K562 (cell line): ENCODE data around the gene TLR2. TPM values are rescaled to one million over a fixed set of nuclear protein-coding genes. Genes with fewer than 3 reads are reported as not detected.

Source experiments
- ATAC-seq: fragments of 200-7000 bp; cut with Tn5 transposase; 3 replicates; pipeline ENCODE4 v1.9.1; 2020; ENCODE audit warnings: moderate library complexity
- BruUV-seq: library from RNA; stranded (reverse); fragments of 400-500 nt; replicated peaks from 2 replicates; lab custom pipeline; 2021; lab: Mats Ljungman, UMichigan
- CTCF ChIA-PET: fragments of 300-600 bp; formaldehyde crosslinking; extraction: SDS; loops from one replicate; lab custom pipeline; 2021; ENCODE audit warnings: low intra/inter-chr PET ratio; lab: Yijun Ruan, JAX
- POLR2A ChIA-PET: fragments of 300-600, 350-650 bp; sonication (Branson Sonifier 250); formaldehyde crosslinking; extraction: SDS; loops from one replicate; lab custom pipeline; 2021; ENCODE audit warnings: antibody characterized with exemption, inconsistent platforms; lab: Yijun Ruan, JAX
- DNase-seq, 4 experiments: peaks; one replicate each; pipeline versions ENCODE4 v3.0.0 to v3.0.0-alpha.2; 2011 to 2018; ENCODE audit warnings: low spot score in 3 of 4, mixed read lengths in 3 of 4; ENCODE audit errors: extremely low read depth in 1 of 4
- FAIRE-seq: peaks from 2 replicates; lab custom pipeline; 2011; peaks lifted over from hg19 to GRCh38; lab: Jason Lieb, UNC
- H2AFZ ChIP-seq: 2 replicates; pipeline ENCODE4 v1.6.0; 2011; ENCODE audit warnings: low read depth, low read length, control low read depth, inconsistent platforms
- H3K27ac ChIP-seq: fragments of 200-600 bp; 3 replicates; pipeline ENCODE4 v1.8.0; 2011; ENCODE audit warnings: low read depth, mild to moderate bottlenecking, control low read depth, inconsistent platforms, low read length, moderate library complexity, mixed read lengths; ENCODE audit errors: extremely low read depth
- H3K27me3 ChIP-seq, 2 experiments: fragments of 300-600 bp in 1 of 2; 2 replicates in 1 of 2; 3 replicates in 1 of 2; pipeline versions ENCODE4 v1.6.0 to v1.8.0; 2011; ENCODE audit warnings: inconsistent platforms in 2 of 2, low read length in 2 of 2, mild to moderate bottlenecking in 1 of 2, mixed read lengths in 1 of 2, moderate library complexity in 1 of 2; ENCODE audit not compliant: control insufficient read depth in 2 of 2, insufficient read depth in 2 of 2
- H3K36me3 ChIP-seq: fragments of 300-600 bp; 3 replicates; pipeline ENCODE4 v1.8.0; 2011; ENCODE audit warnings: mild to moderate bottlenecking, low read length, inconsistent platforms; ENCODE audit not compliant: control insufficient read depth, insufficient read depth
- H3K4me1 ChIP-seq, 2 experiments: fragments of 200-600 bp in 1 of 2; replicated peaks in 1 of 2; 2 replicates in 1 of 2; 3 replicates in 1 of 2; pipeline versions ENCODE4 v1.5.1 to v1.8.0; 2011; ENCODE audit warnings: inconsistent platforms in 2 of 2, low read length in 2 of 2, mild to moderate bottlenecking in 1 of 2, mixed read lengths in 1 of 2, moderate library complexity in 1 of 2; ENCODE audit not compliant: control insufficient read depth in 2 of 2, insufficient read depth in 2 of 2
- H3K4me2 ChIP-seq: 2 replicates; pipeline ENCODE4 v1.6.1; 2011; ENCODE audit warnings: low read length, control low read depth, inconsistent platforms, mixed read lengths; ENCODE audit not compliant: insufficient read depth
- H3K4me3 ChIP-seq: fragments of 200-600 bp; sonication (generic), shearing (Covaris generic); 2 replicates; pipeline ENCODE4 v1.5.1; 2016; ENCODE audit warnings: control low read depth, inconsistent platforms
- H3K79me2 ChIP-seq: fragments of 200-600 bp; 3 replicates; pipeline ENCODE4 v1.8.0; 2011; ENCODE audit warnings: low read length, inconsistent platforms; ENCODE audit not compliant: control insufficient read depth, insufficient read depth
- H3K9ac ChIP-seq, 2 experiments: 2 replicates each; pipeline versions ENCODE4 v1.6.0 to v1.6.1; 2011; ENCODE audit warnings: low read depth in 2 of 2, low read length in 2 of 2, control low read depth in 1 of 2, inconsistent platforms in 1 of 2, mild to moderate bottlenecking in 1 of 2, mixed read lengths in 1 of 2; ENCODE audit not compliant: insufficient read depth in 1 of 2
- H3K9me1 ChIP-seq: one replicate; pipeline ENCODE4 v1.6.0; 2011; ENCODE audit warnings: inconsistent platforms, mild to moderate bottlenecking, low read length, moderate library complexity; ENCODE audit not compliant: control insufficient read depth, insufficient read depth
- H3K9me3 ChIP-seq: replicated peaks from 2 replicates; pipeline ENCODE4 v1.5.1; 2011; ENCODE audit warnings: low read depth, low read length, inconsistent platforms; ENCODE audit not compliant: control insufficient read depth, insufficient read depth
- H4K20me1 ChIP-seq: replicated peaks from 2 replicates; pipeline ENCODE4 v1.6.1; 2011; ENCODE audit warnings: low read length, inconsistent platforms, mixed read lengths; ENCODE audit not compliant: control insufficient read depth, insufficient read depth
- ATF2 ChIP-seq: sonication (generic); formaldehyde crosslinking; IDR thresholded peaks from 2 replicates; pipeline ENCODE4 v1.8.1; 2022; ENCODE audit warnings: missing genetic modification reagents
- ATF3 ChIP-seq, 2 experiments: fragments of 450-650 bp in 1 of 2; sonication (generic) in 1 of 2; formaldehyde crosslinking in 1 of 2; IDR thresholded peaks in 1 of 2; conservative IDR thresholded peaks in 1 of 2; 2 replicates each; pipeline versions ENCODE4 v1.6.1 to v1.8.1; 2016 to 2023; ENCODE audit warnings: mild to moderate bottlenecking in 2 of 2, moderate library complexity in 2 of 2, inconsistent platforms in 1 of 2, missing genetic modification reagents in 1 of 2
- GATAD2A ChIP-seq: fragments of 450-650 bp; IDR thresholded peaks from 2 replicates; pipeline ENCODE4 v1.6.1; 2017
- HMGXB4 ChIP-seq: sonication (generic); formaldehyde crosslinking; IDR thresholded peaks from 2 replicates; pipeline ENCODE4 v1.8.1; 2023; ENCODE audit warnings: mild to moderate bottlenecking, missing genetic modification reagents
- TEAD1 ChIP-seq, 2 experiments: fragments of 450-650 bp in 1 of 2; sonication (generic) in 1 of 2; formaldehyde crosslinking; IDR thresholded peaks; 2 replicates each; pipeline versions ENCODE4 v1.4.0 to v1.8.0; 2020 to 2022; ENCODE audit warnings: mild to moderate bottlenecking in 2 of 2, missing genetic modification reagents in 1 of 2
- ZFP36 ChIP-seq: fragments of 150-350 bp; IDR thresholded peaks from 2 replicates; pipeline ENCODE4 v1.6.1; 2018; ENCODE audit warnings: low read length, low read depth; ENCODE audit not compliant: partially characterized antibody
- ZKSCAN3 ChIP-seq: fragments of 250-450 bp; sonication (Bioruptor Pico); IDR thresholded peaks from 2 replicates; pipeline ENCODE4 v1.4.0; 2020
- ZNF395 ChIP-seq: fragments of 200-800 bp; sonication (Bioruptor generic); IDR thresholded peaks from 2 replicates; pipeline ENCODE4 v1.6.1; 2017; ENCODE audit warnings: missing genetic modification characterization, missing compliant biosample characterization
- ZNF398 ChIP-seq: fragments of 250-450 bp; sonication (Bioruptor Pico); IDR thresholded peaks from 2 replicates; pipeline ENCODE4 v1.8.0; 2021; ENCODE audit warnings: moderate library complexity, mild to moderate bottlenecking, inconsistent platforms
- ZNF699 ChIP-seq: fragments of 250-450 bp; sonication (Bioruptor Pico); IDR thresholded peaks from 2 replicates; pipeline ENCODE4 v1.8.0; 2021; ENCODE audit warnings: mild to moderate bottlenecking, moderate library complexity; ENCODE audit not compliant: insufficient replicate concordance
- WGBS: fragments of 100-300 bp; shearing (Covaris generic); methylation state at CpG from one replicate; pipeline ENCODE4 v1.1.6; 2016; ENCODE audit warnings: low coverage, mixed read lengths; ENCODE audit not compliant: insufficient coverage; ENCODE audit errors: missing lambda C conversion rate; 5-methylcytosine and 5-hydroxymethylcytosine counted together
- in situ Hi-C: fragments of 300-500 bp; cut with MboI; formaldehyde crosslinking; loops from 4 replicates; pipeline ENCODE4 v1.15.0; 2018; ENCODE audit warnings: inconsistent platforms, mixed read lengths
- intact Hi-C: fragments of 100-400 bp; cut with micrococcal nuclease; formaldehyde crosslinking; loops from 2 replicates; pipeline ENCODE4 v1.14.2; 2022
- polyA plus RNA-seq, 8 experiments: library from polyadenylated mRNA; depleted of rRNA in 4 of 8; stranded (reverse) in 5 of 8; unstranded in 3 of 8; fragments of >200 nt; fragmentation: Nextera tagmentation in 2 of 8; fragmentation: Illumina TruSeq in 1 of 8; extraction: Ambion mirVana in 2 of 8; extraction: Trizol in 1 of 8; gene quantifications; 2 replicates each; pipeline versions ENCODE4 v1.2.1 to v1.2.3, GENCODE V29; 2011 to 2014; ENCODE audit warnings: inconsistent platforms in 1 of 8, missing spikeins in 1 of 8
- total RNA-seq, 7 experiments: library from RNA; depleted of rRNA in 6 of 7; stranded (reverse); fragments of >200 nt in 6 of 7; fragmentation: Illumina TruSeq in 2 of 7; extraction: Trizol in 2 of 7; gene quantifications; 2 replicates each; pipeline versions ENCODE4 v1.2.1 to v1.2.3, GENCODE V29; 2011 to 2021; ENCODE audit warnings: low replicate concordance in 1 of 7

Gene TLR2
- total and polyA plus RNA-seq, 9 of the 15 experiments (the other 6 are each of a cell fraction or from before 2014, with no cell fraction given): 0.09 to 0.11 TPM; not detected in 7

GRCh38 chr4:153684971-153685371, 891 bp downstream of the TLR2 start:
- H3K79me2 ChIP-seq: no peaks in the 10 kb centered on the region
- H3K27ac ChIP-seq: no peak overlapping the region
- no peak overlapping the region for H2AFZ ChIP-seq
- ChIA-PET CTCF (no interaction called here), POLR2A (no interaction called here)
- no peaks in the 10 kb centered on the region for H3K36me3 ChIP-seq
- intact Hi-C loops: no loop called here
- under 1% methylated on average over 9 of the region's 9 CpGs for WGBS
- no peak overlapping the region for H3K9ac ChIP-seq
- H3K4me3 ChIP-seq: no peak overlapping the region
- H3K27me3 ChIP-seq: peaks cover 25 to 29% of the 10 kb centered on the region in 2 experiments
- no peak overlapping the region for H3K4me2 ChIP-seq
- no peak for DNase-seq
- in situ Hi-C loops: no loop called here
- TF ChIP-seq TEAD1 (CRISPR knock-in tag; IDR thresholded peaks at IDR 0.05): no peak
- no peak for TF ChIP-seq GATAD2A
- no peak for TF ChIP-seq ATF3 (IDR thresholded peaks at IDR 0.05)
- no peak for TF ChIP-seq ATF3 (CRISPR knock-in tag; conservative IDR thresholded peaks at IDR 0.05)
- no peak for TF ChIP-seq ATF2 (CRISPR knock-in tag)
- no peak for TF ChIP-seq ZFP36
- TF ChIP-seq ZNF395: no peak
- TF ChIP-seq ZKSCAN3 (CRISPR knock-in tag): no peak
- no peak for TF ChIP-seq ZNF699
- no peak for TF ChIP-seq ZNF398 (CRISPR knock-in tag)
- TF ChIP-seq HMGXB4 (CRISPR knock-in tag): no peak
- H3K9me3 ChIP-seq: no peaks in the 10 kb centered on the region
- ATAC-seq: no peak
- no peak for FAIRE-seq
- BruUV-seq: no TSS peak
- no peaks in the 10 kb centered on the region for H4K20me1 ChIP-seq
- H3K9me1 ChIP-seq: no peaks in the 10 kb centered on the region
- peaks cover 0 to 13% of the 10 kb centered on the region in 2 experiments; a peak in 2 of 5 replicates for H3K4me1 ChIP-seq
